H7 (cell line): ENCODE data around the gene CTNNB1. TPM values are rescaled to one million over a fixed set of nuclear protein-coding genes. Genes with fewer than 3 reads are reported as not detected.

Experiments
- DNase-seq: peaks from one replicate; pipeline ENCODE4 v3.0.0; 2012
- H3K27me3 ChIP-seq: 2 replicates; pipeline ENCODE4 v1.6.0; 2011; ENCODE audit warnings: mild to moderate bottlenecking, low read length; ENCODE audit not compliant: control insufficient read depth, insufficient read depth
- H3K36me3 ChIP-seq: replicated peaks from 2 replicates; pipeline ENCODE4 v1.5.1; 2011; ENCODE audit warnings: low read length; ENCODE audit not compliant: control insufficient read depth, insufficient read depth
- H3K4me3 ChIP-seq: 2 replicates; pipeline ENCODE4 v1.5.1; 2011; ENCODE audit warnings: low read depth, mild to moderate bottlenecking, control low read depth, low read length, moderate library complexity; ENCODE audit not compliant: insufficient read depth
- total RNA-seq: library from RNA; depleted of rRNA; stranded (reverse); fragments of >200 nt; shearing (Covaris generic); gene quantifications from 2 replicates; pipeline ENCODE4 v1.2.3, GENCODE V29; 2014

Gene CTNNB1
- total RNA-seq, 1 experiment from 2014 or later = 740 TPM

DNA sequence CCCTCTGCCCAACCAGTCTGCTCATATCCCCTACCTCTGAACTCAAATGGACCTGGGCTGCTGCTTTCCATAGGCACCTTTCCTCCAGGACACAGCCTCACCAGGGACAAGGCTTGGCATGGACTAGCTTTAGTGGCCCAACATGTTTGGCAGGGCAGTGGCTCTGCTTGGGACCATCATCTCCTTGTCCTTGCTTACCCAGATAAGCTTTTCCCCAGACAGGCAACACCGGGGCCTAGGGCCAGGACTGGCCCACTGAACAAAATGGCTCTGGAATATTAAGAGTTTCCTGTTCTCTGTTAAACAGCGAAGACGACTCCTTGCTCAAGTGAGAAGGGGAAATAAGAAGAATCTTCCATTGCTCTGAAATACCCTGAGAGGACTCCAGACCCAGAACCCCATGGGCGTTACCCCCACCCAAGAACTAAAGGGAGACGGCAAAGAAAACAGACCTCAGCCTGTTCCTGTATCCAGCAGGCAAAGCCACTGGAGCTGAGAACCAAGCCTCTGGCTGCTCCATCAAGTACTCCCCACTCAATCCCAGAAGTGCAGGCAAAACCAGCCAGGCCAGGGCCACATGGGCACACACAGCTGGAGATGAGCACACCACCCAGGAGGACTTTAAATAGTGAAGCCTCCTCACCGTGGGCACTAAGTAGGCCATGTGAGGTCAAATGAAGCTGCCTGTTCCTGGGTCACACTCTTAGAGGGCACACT lies 45.5 kb downstream of the CTNNB1 start:
- Histone ChIP-seq H3K36me3 (no peaks in the 10 kb centered on the region; the same call in 1 of the 2 replicates), H3K27me3 (no peaks in the 10 kb centered on the region), H3K4me3 (no peak overlapping the region)
- DNase-seq = no peak

DNA sequence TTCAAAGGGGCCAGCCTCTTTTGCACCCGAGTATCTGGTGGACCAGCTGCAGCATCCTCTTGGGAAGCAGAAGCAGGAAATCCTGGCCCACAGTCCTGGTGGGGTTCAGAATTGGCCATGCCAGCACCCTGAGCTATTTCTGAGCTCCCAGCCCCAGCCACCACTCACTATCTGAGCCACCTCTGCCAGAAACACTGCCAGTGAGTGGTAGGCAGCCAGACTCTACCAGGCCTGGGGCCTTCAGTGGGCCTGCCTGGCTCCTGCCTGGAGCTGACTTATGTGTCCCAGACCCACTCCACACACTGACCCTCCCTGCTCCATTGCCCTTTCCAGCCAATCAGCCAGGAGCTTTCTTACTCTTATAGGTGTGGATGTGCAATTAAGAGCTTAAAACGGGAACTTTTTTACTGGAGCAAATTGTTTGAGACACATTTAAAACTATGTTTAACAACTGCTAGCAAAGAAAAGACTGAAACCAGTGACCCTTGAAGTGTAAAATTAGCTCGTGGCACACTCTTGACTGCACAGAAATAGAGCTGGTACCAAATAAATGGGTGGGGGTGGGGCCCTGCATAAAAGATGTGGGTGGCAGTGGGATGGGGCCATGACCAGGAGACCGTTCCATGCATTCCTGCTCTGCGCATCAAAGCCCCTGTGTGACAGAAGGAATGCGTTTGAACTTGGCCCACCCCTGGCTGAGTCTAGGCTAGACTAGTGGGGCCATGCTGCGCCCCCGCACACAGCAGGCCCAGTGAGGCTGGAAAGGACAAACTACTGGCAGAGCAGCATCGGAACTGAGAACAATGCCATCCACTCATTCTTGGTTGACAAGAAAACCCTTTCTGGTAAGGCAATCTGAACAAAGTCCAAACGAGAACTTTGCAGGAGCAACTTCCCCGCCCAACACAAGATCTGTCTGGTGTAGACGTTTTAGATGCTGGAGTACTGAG lies 48.0 kb downstream of the CTNNB1 start:
- no peaks in the 10 kb centered on the region for H3K36me3 ChIP-seq
- H3K27me3 ChIP-seq = no peaks in the 10 kb centered on the region
- no peak for DNase-seq
- H3K4me3 ChIP-seq = no peak overlapping the region

GRCh38 chr3:41248525-41248924 lies 49.2 kb downstream of the CTNNB1 start:
- Histone ChIP-seq H3K36me3 (no peaks in the 10 kb centered on the region), H3K27me3 (no peaks in the 10 kb centered on the region), H3K4me3 (no peak overlapping the region)
- no peak for DNase-seq

DNA sequence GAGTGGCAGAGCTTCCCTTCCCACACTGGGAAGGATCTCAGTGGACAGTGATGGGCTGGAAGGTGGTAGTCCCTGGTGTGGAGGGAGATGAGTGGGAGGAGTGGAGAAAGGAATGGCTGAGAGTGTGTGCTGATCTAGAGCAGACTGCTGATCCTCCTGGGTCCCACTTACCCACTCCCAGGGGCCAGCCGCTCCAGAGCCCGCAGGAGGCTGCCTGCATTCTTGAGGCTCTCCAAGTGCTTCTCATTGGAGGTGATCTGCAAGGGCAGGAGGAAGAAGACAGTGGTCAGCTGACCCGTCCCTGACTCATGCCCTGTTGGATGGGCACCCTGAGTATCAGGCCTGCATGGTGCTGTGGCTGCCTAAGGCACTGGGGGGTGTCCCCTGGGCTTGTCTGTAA lies 50.0 kb downstream of the CTNNB1 start:
- Histone ChIP-seq H3K27me3 (no peaks in the 10 kb centered on the region), H3K36me3 (no peaks in the 10 kb centered on the region), H3K4me3 (no peak overlapping the region)
- DNase-seq = no peak

GRCh38 chr3:41250825-41251224 lies 51.5 kb downstream of the CTNNB1 start:
- Histone ChIP-seq H3K27me3 (no peaks in the 10 kb centered on the region), H3K36me3 (no peaks in the 10 kb centered on the region), H3K4me3 (no peak overlapping the region)
- DNase-seq = no peak

DNA sequence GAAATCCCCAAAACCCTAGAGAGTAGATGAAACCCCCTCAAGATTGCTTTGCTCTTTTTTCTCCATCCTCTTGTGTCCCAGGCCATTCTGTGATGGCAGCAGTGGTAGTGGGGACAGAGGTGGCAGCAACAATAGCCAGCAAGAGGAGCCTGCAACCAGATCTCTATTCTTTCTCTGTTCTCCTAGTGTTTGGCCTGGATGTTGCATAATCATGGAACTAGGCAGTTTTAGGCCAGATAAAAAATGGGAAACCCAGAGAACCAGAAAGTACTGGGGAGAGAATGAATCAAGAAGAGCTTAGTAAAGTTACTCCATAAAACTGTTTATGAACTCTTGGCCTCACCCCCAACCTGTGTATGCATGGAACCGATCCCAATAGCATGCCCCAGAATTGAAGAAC lies 52.3 kb downstream of the CTNNB1 start:
- Histone ChIP-seq H3K27me3 (no peaks in the 10 kb centered on the region), H3K36me3 (no peaks in the 10 kb centered on the region), H3K4me3 (no peak overlapping the region)
- no peak for DNase-seq

DNA sequence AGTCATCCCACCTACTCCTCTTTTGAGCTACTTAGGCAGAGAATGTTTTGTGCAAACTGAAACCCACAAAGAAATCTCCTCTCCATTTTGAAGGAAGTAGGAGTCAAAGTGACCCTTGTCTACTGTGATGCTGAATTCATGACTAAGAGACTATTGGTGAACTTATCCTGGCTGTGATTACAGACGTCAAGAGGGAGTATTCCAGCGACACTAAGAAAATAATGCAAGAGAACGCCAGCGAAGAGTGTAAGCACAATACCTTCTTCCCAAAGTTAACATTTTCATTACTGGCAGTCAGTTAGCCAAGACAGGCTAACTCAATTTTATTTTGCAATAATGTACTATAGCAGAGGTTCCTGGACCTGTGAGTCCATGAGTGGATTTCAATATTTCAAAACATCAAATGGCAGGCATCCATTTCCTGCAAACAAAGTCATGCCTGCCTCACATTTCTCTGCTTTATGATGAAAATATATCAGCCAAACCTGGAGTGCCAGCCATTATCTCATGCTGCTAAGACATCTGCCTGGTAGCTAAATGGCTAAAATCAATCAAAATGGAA lies 59.0 kb downstream of the CTNNB1 start:
- Histone ChIP-seq H3K4me3 (no peak overlapping the region), H3K27me3 (no peaks in the 10 kb centered on the region), H3K36me3 (no peaks in the 10 kb centered on the region)
- DNase-seq = no peak

GRCh38 chr3:41259449-41260062 lies 60.3 kb downstream of the CTNNB1 start:
- no peak for DNase-seq
- Histone ChIP-seq H3K27me3 (no peaks in the 10 kb centered on the region), H3K36me3 (no peaks in the 10 kb centered on the region), H3K4me3 (no peak overlapping the region)

DNA sequence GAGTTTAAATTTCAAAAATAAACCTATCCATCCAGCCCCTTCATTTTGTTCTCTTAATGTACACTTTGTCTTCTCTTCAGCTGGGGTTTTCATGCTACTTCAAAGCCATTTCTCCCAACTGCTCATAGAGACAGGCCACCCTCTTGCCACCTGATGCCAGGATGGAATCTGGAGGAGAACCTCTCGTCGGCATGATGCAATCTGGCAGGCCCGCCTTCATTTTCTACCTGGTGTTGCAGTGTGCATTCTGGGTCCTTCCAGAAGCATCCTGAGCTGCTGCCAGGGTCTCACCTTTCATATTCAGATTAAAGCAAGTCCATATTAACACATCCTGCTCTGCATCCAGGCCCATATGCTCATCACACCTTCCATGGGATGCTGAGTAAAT lies 60.8 kb downstream of the CTNNB1 start:
- Histone ChIP-seq H3K36me3 (no peaks in the 10 kb centered on the region), H3K27me3 (no peaks in the 10 kb centered on the region), H3K4me3 (no peak overlapping the region)
- no peak for DNase-seq

DNA sequence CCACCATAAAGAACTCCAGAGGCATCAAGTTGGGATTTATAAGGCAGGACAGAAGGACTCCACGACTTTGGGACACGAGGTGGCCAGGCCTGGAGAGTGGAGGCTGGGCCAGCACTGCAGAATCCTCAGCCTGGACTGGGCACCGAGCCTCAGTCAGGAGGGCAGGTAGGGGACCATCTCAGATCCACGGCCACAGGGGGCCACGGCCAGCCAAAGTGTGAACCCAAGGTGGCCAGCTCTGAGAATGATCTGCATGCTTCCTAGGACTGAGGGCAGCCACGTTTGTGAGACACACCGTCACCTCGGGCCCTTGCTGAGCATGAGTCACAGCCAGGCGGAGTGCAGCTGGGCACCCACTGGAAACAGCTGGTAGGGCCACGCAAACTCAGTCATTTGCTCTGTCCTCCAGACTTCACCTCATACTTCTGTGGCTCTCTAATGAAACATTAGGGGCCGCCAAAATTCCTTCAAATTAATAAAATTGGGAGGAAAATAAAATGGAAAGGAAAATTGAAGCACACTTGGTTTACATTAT lies 65.8 kb downstream of the CTNNB1 start:
- DNase-seq = no peak
- Histone ChIP-seq H3K36me3 (no peaks in the 10 kb centered on the region), H3K4me3 (no peak overlapping the region), H3K27me3 (no peaks in the 10 kb centered on the region)

DNA sequence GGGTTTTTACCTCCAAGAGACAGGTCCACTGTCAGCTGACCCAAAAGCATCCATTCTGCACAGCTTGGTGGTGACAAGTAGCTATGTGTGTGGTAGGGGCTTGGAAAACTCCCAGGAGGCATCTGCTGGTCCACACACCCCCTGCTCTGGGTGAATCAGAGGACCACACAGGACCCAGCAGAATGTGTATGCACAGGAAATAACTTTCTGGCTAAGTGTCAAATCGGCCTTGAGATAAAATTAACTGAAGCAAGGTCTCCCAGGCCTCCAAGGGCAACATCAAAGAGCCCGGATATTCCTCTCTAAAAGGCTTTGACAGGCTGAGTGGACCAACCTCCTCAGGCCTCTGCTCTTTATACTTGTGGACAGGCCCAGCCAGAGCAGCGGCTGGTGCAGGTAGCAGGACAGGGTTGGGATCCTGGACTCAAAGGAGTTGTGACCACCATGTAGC lies 66.5 kb downstream of the CTNNB1 start:
- Histone ChIP-seq H3K4me3 (no peak overlapping the region), H3K36me3 (no peaks in the 10 kb centered on the region), H3K27me3 (no peaks in the 10 kb centered on the region)
- no peak for DNase-seq

- H3K36me3 ChIP-seq = no peaks in the 10 kb centered on the region
- no peaks in the 10 kb centered on the region for H3K27me3 ChIP-seq
- DNase-seq = no peak
- no peak overlapping the region for H3K4me3 ChIP-seq
Observed at GRCh38 chr3:41267975-41268640, 68.8 kb downstream of the CTNNB1 start.

- Histone ChIP-seq H3K36me3 (no peaks in the 10 kb centered on the region), H3K27me3 (no peaks in the 10 kb centered on the region), H3K4me3 (no peak overlapping the region)
- no peak for DNase-seq
Observed at GRCh38 chr3:41272667-41273066, 73.4 kb downstream of the CTNNB1 start.
